ENCODE data around the gene CMIP.

Gene CMIP

GRCh38 chr16:81435567-81435966 lies 9.0 kb upstream of the CMIP start:
- no peaks in the 10 kb centered on the region for H3K79me2 ChIP-seq (ENCODE audit: insufficient read depth, low read length)
- no peaks in the 10 kb centered on the region for H4K20me1 ChIP-seq (ENCODE audit: insufficient read depth, low read length)
- peaks cover 58% of the 10 kb centered on the region for H3K4me1 ChIP-seq (ENCODE audit: insufficient read depth, low read length)
- no peak for ATAC-seq (ENCODE audit: insufficient read depth, low read depth)
- no peaks in the 10 kb centered on the region for H3K36me3 ChIP-seq (ENCODE audit: insufficient read depth, low read length)
- peak overlapping the region; percentile 11; the same call in 1 of the 2 replicates for H3K27ac ChIP-seq (ENCODE audit: low read length)
- no peak overlapping the region for H3K4me2 ChIP-seq (ENCODE audit: insufficient read depth, low read length)
- H3K4me3 ChIP-seq (ENCODE audit: low read depth in 1 of 2, low read length in 2 of 2) = no peak overlapping the region
- H3K9me3 ChIP-seq (ENCODE audit: insufficient read depth, low read length, severe bottlenecking) = no peaks in the 10 kb centered on the region
- no peak overlapping the region for H2AFZ ChIP-seq (ENCODE audit: low read depth, low read length)
- TF ChIP-seq, protein P1, sequence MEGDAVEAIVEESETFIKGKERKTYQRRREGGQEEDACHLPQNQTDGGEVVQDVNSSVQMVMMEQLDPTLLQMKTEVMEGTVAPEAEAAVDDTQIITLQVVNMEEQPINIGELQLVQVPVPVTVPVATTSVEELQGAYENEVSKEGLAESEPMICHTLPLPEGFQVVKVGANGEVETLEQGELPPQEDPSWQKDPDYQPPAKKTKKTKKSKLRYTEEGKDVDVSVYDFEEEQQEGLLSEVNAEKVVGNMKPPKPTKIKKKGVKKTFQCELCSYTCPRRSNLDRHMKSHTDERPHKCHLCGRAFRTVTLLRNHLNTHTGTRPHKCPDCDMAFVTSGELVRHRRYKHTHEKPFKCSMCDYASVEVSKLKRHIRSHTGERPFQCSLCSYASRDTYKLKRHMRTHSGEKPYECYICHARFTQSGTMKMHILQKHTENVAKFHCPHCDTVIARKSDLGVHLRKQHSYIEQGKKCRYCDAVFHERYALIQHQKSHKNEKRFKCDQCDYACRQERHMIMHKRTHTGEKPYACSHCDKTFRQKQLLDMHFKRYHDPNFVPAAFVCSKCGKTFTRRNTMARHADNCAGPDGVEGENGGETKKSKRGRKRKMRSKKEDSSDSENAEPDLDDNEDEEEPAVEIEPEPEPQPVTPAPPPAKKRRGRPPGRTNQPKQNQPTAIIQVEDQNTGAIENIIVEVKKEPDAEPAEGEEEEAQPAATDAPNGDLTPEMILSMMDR (IDR thresholded peaks at IDR 0.05; ENCODE audit: borderline replicate concordance, extremely low read depth, low read length, poor library complexity, severe bottlenecking) = no peak
- TF ChIP-seq EZH2 (IDR thresholded peaks at IDR 0.05; ENCODE audit: borderline replicate concordance, low read depth, low read length, severe bottlenecking) = no peak
- DNase-seq = no peak
- H3K9ac ChIP-seq (ENCODE audit: low read depth, low read length) = no peak overlapping the region
- H3K27me3 ChIP-seq (ENCODE audit: insufficient read depth, low read length, poor library complexity) = no peaks in the 10 kb centered on the region

DNA sequence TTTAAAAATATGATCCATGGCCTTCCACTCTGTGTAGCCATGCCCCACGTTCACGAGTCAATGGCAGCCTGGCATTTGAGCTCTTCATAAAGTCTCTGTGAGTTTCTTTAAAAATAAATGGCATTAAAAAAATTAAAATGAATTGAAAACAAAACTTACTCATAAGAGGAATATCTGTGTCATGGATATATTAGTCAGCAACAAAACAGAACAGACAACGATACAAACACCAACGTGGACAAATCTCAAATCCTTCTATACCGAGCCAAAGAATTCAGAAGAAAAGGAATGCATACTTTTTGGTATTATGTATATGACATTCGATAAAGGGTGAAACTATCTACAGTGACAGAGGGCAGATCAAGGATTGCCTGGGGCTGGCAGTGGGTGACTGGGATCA lies 8.2 kb upstream of the CMIP start:
- H4K20me1 ChIP-seq (ENCODE audit: insufficient read depth, low read length) = no peaks in the 10 kb centered on the region
- DNase-seq = no peak
- peaks cover 53% of the 10 kb centered on the region for H3K4me1 ChIP-seq (ENCODE audit: insufficient read depth, low read length)
- TF ChIP-seq EZH2 (IDR thresholded peaks at IDR 0.05; ENCODE audit: borderline replicate concordance, low read depth, low read length, severe bottlenecking) = no peak
- TF ChIP-seq, protein P1 (IDR thresholded peaks at IDR 0.05; ENCODE audit: borderline replicate concordance, extremely low read depth, low read length, poor library complexity, severe bottlenecking) = no peak
- H3K9me3 ChIP-seq (ENCODE audit: insufficient read depth, low read length, severe bottlenecking) = no peaks in the 10 kb centered on the region
- H3K9ac ChIP-seq (ENCODE audit: low read depth, low read length) = no peak overlapping the region
- no peak overlapping the region for H3K27ac ChIP-seq (ENCODE audit: low read length)
- no peaks in the 10 kb centered on the region for H3K36me3 ChIP-seq (ENCODE audit: insufficient read depth, low read length)
- no peak overlapping the region for H2AFZ ChIP-seq (ENCODE audit: low read depth, low read length)
- no peak for ATAC-seq (ENCODE audit: insufficient read depth, low read depth)
- no peaks in the 10 kb centered on the region for H3K79me2 ChIP-seq (ENCODE audit: insufficient read depth, low read length)
- no peak overlapping the region for H3K4me2 ChIP-seq (ENCODE audit: insufficient read depth, low read length)
- H3K27me3 ChIP-seq (ENCODE audit: insufficient read depth, low read length, poor library complexity) = no peaks in the 10 kb centered on the region
- H3K4me3 ChIP-seq (ENCODE audit: low read depth in 1 of 2, low read length in 2 of 2) = no peak overlapping the region

DNA sequence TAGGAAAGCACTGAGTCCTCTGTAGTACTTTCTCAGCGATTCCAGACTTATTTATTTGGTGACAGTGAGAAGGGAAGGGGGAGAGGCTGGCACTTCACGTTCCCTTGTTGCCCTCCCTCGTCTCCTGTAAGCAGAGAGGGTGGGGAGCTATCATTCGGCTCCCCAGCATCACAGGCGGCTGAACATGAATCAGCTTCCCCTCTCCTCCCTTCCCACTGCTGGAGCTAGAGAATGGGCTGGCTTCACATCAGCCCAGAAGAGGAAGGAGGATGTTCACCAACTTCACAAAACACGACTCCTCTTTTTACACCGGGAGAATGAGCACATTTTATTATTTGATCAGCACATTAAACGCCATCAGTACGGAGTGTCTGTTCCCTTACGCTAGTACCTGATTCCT lies 6.7 kb upstream of the CMIP start:
- no peak for ATAC-seq (ENCODE audit: insufficient read depth, low read depth)
- H2AFZ ChIP-seq (ENCODE audit: low read depth, low read length) = peak overlapping the region; percentile 33; the same call in 1 of the 2 replicates
- peaks cover 38% of the 10 kb centered on the region for H3K4me1 ChIP-seq (ENCODE audit: insufficient read depth, low read length)
- H3K27ac ChIP-seq (ENCODE audit: low read length) = peak overlapping the region; percentile 66
- no peak overlapping the region for H3K4me2 ChIP-seq (ENCODE audit: insufficient read depth, low read length)
- no peak overlapping the region for H3K9ac ChIP-seq (ENCODE audit: low read depth, low read length)
- no peak for DNase-seq
- no peaks in the 10 kb centered on the region for H3K36me3 ChIP-seq (ENCODE audit: insufficient read depth, low read length)
- H3K9me3 ChIP-seq (ENCODE audit: insufficient read depth, low read length, severe bottlenecking) = no peaks in the 10 kb centered on the region
- H3K79me2 ChIP-seq (ENCODE audit: insufficient read depth, low read length) = no peaks in the 10 kb centered on the region
- H4K20me1 ChIP-seq (ENCODE audit: insufficient read depth, low read length) = no peaks in the 10 kb centered on the region
- no peaks in the 10 kb centered on the region for H3K27me3 ChIP-seq (ENCODE audit: insufficient read depth, low read length, poor library complexity)
- no peak for TF ChIP-seq EZH2 (IDR thresholded peaks at IDR 0.05; ENCODE audit: borderline replicate concordance, low read depth, low read length, severe bottlenecking)
- TF ChIP-seq, protein P1 (IDR thresholded peaks at IDR 0.05; ENCODE audit: borderline replicate concordance, extremely low read depth, low read length, poor library complexity, severe bottlenecking) = no peak
- no peak overlapping the region for H3K4me3 ChIP-seq (ENCODE audit: low read depth in 1 of 2, low read length in 2 of 2)
